HCT116 (cell line): Measurements from ENCODE around the gene FHOD1. TPM values are rescaled to one million over a fixed set of nuclear protein-coding genes. Genes with fewer than 3 reads are reported as not detected.

Source experiments
- ATAC-seq: fragments of 200-7000 bp; cut with Tn5 transposase; 2 replicates; pipeline ENCODE4 v1.9.1; 2020; ENCODE audit warnings: mild to moderate bottlenecking, moderate library complexity
- BruUV-seq: library from RNA; stranded (reverse); fragments of 400-500 nt; replicated peaks from 2 replicates; lab custom pipeline; 2021; lab: Mats Ljungman, UMichigan
- CTCF ChIA-PET: fragments of 300-600 bp; sonication (Branson Sonifier 250); formaldehyde crosslinking; loops from one replicate; lab custom pipeline; 2021; ENCODE audit warnings: antibody characterized with exemption; lab: Charles Lee
- POLR2A ChIA-PET: fragments of 300-600, 350-600 bp; sonication (Branson Sonifier 250); formaldehyde crosslinking; loops from one replicate; lab custom pipeline; 2021; ENCODE audit warnings: antibody characterized with exemption; lab: Charles Lee
- RAD21 ChIA-PET, 2 experiments: fragments of 300-600 bp; sonication (Branson Sonifier 250); formaldehyde crosslinking; loops; one replicate each; lab custom pipeline; 2023; ENCODE audit warnings: low total read pairs in 2 of 2; ENCODE audit not compliant: uncharacterized antibody in 2 of 2, unreplicated experiment in 2 of 2, low non-redundant PET in 1 of 2; lab: Charles Lee
- DNase-seq: peaks from one replicate; pipeline ENCODE4 v3.0.0-alpha.2; 2010; ENCODE audit warnings: low read depth, low spot score
- H2AFZ ChIP-seq: fragments of 200-600 bp; shearing (Covaris generic), sonication (generic); 2 replicates; pipeline ENCODE4 v1.6.1; 2017; ENCODE audit warnings: low read depth, mixed run types, mixed read lengths, antibody characterized with exemption, low read length; ENCODE audit not compliant: poor library complexity, severe bottlenecking
- H3K27ac ChIP-seq: 2 replicates; pipeline ENCODE4 v1.5.1; 2012; ENCODE audit warnings: low read depth, low read length
- H3K27me3 ChIP-seq: fragments of 200-600 bp; sonication (generic); 2 replicates; pipeline ENCODE4 v1.6.1; 2016; ENCODE audit warnings: mixed run types, low read length, mixed read lengths; ENCODE audit not compliant: insufficient read depth
- H3K36me3 ChIP-seq, 2 experiments: fragments of 200-500 bp in 1 of 2; fragments of 200-600 bp in 1 of 2; sonication (Bioruptor generic) in 1 of 2; sonication (generic) in 1 of 2; 2 replicates each; pipeline versions ENCODE4 v1.5.1 to v1.6.1; 2014 to 2016; ENCODE audit warnings: low read length in 2 of 2, inconsistent platforms in 1 of 2, mixed read lengths in 1 of 2, mixed run types in 1 of 2; ENCODE audit not compliant: insufficient read depth in 2 of 2, control insufficient read depth in 1 of 2
- H3K4me1 ChIP-seq, 2 experiments: fragments of 200-600 bp in 1 of 2; sonication (generic) in 1 of 2; 2 replicates each; pipeline versions ENCODE4 v1.5.1 to v1.6.1; 2012 to 2017; ENCODE audit warnings: low read length in 2 of 2, inconsistent platforms in 1 of 2, mild to moderate bottlenecking in 1 of 2, mixed read lengths in 1 of 2, mixed run types in 1 of 2, moderate library complexity in 1 of 2; ENCODE audit not compliant: insufficient read depth in 2 of 2, control insufficient read depth in 1 of 2
- H3K4me2 ChIP-seq: fragments of 200-600 bp; sonication (generic); 2 replicates; pipeline ENCODE4 v1.6.1; 2017; ENCODE audit warnings: mixed run types, low read length, mixed read lengths
- H3K4me3 ChIP-seq, 2 experiments: fragments of 200-600 bp in 1 of 2; sonication (generic) in 1 of 2; replicated peaks in 1 of 2; 2 replicates each; pipeline ENCODE4 v1.5.1; 2011 to 2016; ENCODE audit warnings: low read length in 2 of 2, control low read depth in 1 of 2, low read depth in 1 of 2, mild to moderate bottlenecking in 1 of 2, mixed read lengths in 1 of 2, mixed run types in 1 of 2
- H3K79me2 ChIP-seq: fragments of 200-600 bp; sonication (generic); 2 replicates; pipeline ENCODE4 v1.6.1; 2017; ENCODE audit warnings: mild to moderate bottlenecking, mixed run types, low read length, moderate library complexity, mixed read lengths; ENCODE audit not compliant: insufficient read depth
- H3K9ac ChIP-seq: fragments of 200-600 bp; sonication (generic); 2 replicates; pipeline ENCODE4 v1.6.1; 2016; ENCODE audit warnings: low read length, mixed read lengths
- H3K9me2 ChIP-seq: fragments of 200-600 bp; sonication (generic), shearing (Covaris generic); 2 replicates; pipeline ENCODE4 v1.6.1; 2017; ENCODE audit warnings: mixed run types, mild to moderate bottlenecking, moderate library complexity; ENCODE audit not compliant: insufficient read depth
- H3K9me3 ChIP-seq, 2 experiments: fragments of 200-500 bp in 1 of 2; fragments of 200-600 bp in 1 of 2; sonication (Bioruptor generic) in 1 of 2; sonication (generic) in 1 of 2; 2 replicates each; pipeline ENCODE4 v1.6.1; 2014 to 2017; ENCODE audit warnings: low read length in 2 of 2, mixed read lengths in 2 of 2, inconsistent platforms in 1 of 2, low read depth in 1 of 2, mild to moderate bottlenecking in 1 of 2, mixed run types in 1 of 2, moderate library complexity in 1 of 2; ENCODE audit not compliant: control insufficient read depth in 1 of 2, insufficient read depth in 1 of 2
- H4K20me1 ChIP-seq: fragments of 200-600 bp; sonication (generic), shearing (Covaris generic); 2 replicates; pipeline ENCODE4 v1.6.1; 2017; ENCODE audit warnings: mixed run types, mild to moderate bottlenecking, moderate library complexity; ENCODE audit not compliant: insufficient read depth
- ATF3 ChIP-seq: IDR thresholded peaks from 2 replicates; pipeline ENCODE4 v1.6.1; 2012
- CBX3 ChIP-seq: IDR thresholded peaks from 2 replicates; pipeline ENCODE4 v1.6.1; 2012; ENCODE audit warnings: low read depth
- CEBPB ChIP-seq: IDR thresholded peaks from 2 replicates; pipeline ENCODE4 v1.6.1; 2012; ENCODE audit warnings: low read depth
- CTCF ChIP-seq, 3 experiments: fragments of 200-600 bp in 1 of 3; sonication (generic) in 1 of 3; IDR thresholded peaks in 2 of 3; conservative IDR thresholded peaks in 1 of 3; 2 replicates each; pipeline ENCODE4 v1.5.1; 2012 to 2017; ENCODE audit warnings: low read depth in 2 of 3, low read length in 2 of 3, antibody characterized with exemption in 1 of 3, borderline replicate concordance in 1 of 3, control low read depth in 1 of 3, mild to moderate bottlenecking in 1 of 3, mixed read lengths in 1 of 3, mixed run types in 1 of 3, moderate library complexity in 1 of 3; ENCODE audit not compliant: insufficient read depth in 1 of 3
- EGR1 ChIP-seq: IDR thresholded peaks from 2 replicates; pipeline ENCODE4 v1.6.1; 2012; ENCODE audit warnings: low read depth
- EZH2 ChIP-seq: fragments of 200-600 bp; sonication (generic); IDR thresholded peaks from 2 replicates; pipeline ENCODE4 v1.6.1; 2017; ENCODE audit warnings: antibody characterized with exemption, mixed run types
- EZH2phosphoT487 ChIP-seq: fragments of 200-600 bp; IDR thresholded peaks from 2 replicates; pipeline ENCODE4 v1.6.1; 2018; ENCODE audit warnings: antibody characterized with exemption, borderline replicate concordance
- JUND ChIP-seq: IDR thresholded peaks from 2 replicates; pipeline ENCODE4 v1.6.1; 2012
- POLR2A ChIP-seq: IDR thresholded peaks from 2 replicates; pipeline ENCODE4 v1.7.0; 2011; ENCODE audit warnings: borderline replicate concordance; ENCODE audit not compliant: insufficient read depth, insufficient read length; ENCODE audit errors: extremely low read depth
- POLR2AphosphoS5 ChIP-seq: IDR thresholded peaks from 2 replicates; pipeline ENCODE4 v1.6.1; 2011; ENCODE audit warnings: mild to moderate bottlenecking, low read depth, low read length, moderate library complexity
- RAD21 ChIP-seq: IDR thresholded peaks from 2 replicates; pipeline ENCODE4 v1.6.1; 2012; ENCODE audit warnings: low read depth, mild to moderate bottlenecking
- YY1 ChIP-seq: IDR thresholded peaks from 2 replicates; pipeline ENCODE4 v1.6.1; 2011; ENCODE audit warnings: low read length, low read depth, moderate library complexity, mild to moderate bottlenecking; ENCODE audit not compliant: insufficient replicate concordance; ENCODE audit errors: extremely low read depth
- ZFX ChIP-seq: fragments of 450-650 bp; IDR thresholded peaks from 2 replicates; pipeline ENCODE4 v1.6.1; 2017
- ZNF274 ChIP-seq: fragments of 200-500 bp; sonication (Bioruptor generic); IDR thresholded peaks from 2 replicates; pipeline ENCODE4 v1.6.1; 2014; ENCODE audit warnings: mild to moderate bottlenecking, low read depth, low read length, inconsistent platforms
- intact Hi-C: fragments of 100-400 bp; cut with micrococcal nuclease; formaldehyde crosslinking; loops from 2 replicates; pipeline ENCODE4 v1.10.0; 2022
- total RNA-seq: library from RNA; stranded (reverse); gene quantifications from one replicate; pipeline ENCODE4 v1.2.1, GENCODE V29; 2021; ENCODE audit not compliant: unreplicated experiment
- TF ChIP-seq, protein P1 (sequence below): IDR thresholded peaks from 2 replicates; pipeline ENCODE4 v1.6.1; 2011; ENCODE audit warnings: mild to moderate bottlenecking, low read length, moderate library complexity; ENCODE audit not compliant: insufficient replicate concordance; ENCODE audit errors: extremely low read depth

The FHOD1 gene
- total RNA-seq, 1 experiment from 2014 or later = 69.2 TPM

DNA sequence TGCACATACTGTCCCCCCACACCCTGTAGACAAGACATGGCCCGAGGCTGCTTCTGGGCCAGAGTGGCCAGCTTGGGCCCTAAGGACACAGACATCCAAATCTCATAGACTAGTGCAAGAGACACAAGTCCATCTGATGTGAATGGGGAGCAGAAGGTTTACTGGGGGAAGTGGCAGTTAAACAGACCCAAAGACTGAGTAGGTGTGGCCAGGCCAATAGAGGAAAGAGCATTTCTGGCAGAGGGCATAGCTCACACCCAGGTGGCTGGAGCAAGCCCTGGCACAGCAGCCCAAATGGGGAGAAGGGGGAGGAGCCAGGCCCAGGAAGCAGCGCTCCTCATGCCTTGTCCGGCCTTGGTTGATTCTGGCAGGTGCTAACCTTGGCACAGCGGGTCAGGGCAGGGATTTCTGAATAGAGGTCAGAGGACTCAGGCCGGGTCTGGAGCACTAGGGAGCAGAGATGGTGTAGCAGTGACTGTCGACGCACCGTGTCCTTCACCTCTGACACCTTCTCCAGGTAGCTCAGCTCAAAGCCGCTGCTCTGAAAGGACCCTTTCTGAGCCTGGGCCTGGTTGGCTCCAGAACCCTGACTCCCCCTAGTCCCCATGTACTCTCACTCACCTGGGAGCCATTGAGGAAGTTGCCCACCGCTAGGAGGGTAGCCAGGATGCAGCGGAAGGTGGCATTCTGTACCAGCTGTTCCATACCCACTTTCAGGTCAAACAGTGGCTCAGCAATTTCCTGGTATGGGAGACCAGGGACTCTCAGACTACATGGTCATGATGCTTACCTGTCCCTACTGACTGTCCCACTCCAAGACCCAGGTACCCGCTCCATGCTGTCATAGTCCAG is 16.2 kb downstream of the FHOD1 start:
- no peak for DNase-seq
- no peak overlapping the region for H3K4me3 ChIP-seq
- BruUV-seq = no TSS peak
- intact Hi-C loops = no loop called here
- ChIA-PET CTCF (no interaction called here), POLR2A (interaction anchor here (1.0 kb wide), 1 partner anchor 15 kb away, joined by 3 read pairs; no protein-coding TSS in a partner anchor), RAD21 (no interaction called here)
- no peaks in the 10 kb centered on the region for H4K20me1 ChIP-seq
- no peak for TF ChIP-seq POLR2AphosphoS5
- TF ChIP-seq RAD21 = no peak
- no peak for TF ChIP-seq EGR1
- TF ChIP-seq, protein P1, sequence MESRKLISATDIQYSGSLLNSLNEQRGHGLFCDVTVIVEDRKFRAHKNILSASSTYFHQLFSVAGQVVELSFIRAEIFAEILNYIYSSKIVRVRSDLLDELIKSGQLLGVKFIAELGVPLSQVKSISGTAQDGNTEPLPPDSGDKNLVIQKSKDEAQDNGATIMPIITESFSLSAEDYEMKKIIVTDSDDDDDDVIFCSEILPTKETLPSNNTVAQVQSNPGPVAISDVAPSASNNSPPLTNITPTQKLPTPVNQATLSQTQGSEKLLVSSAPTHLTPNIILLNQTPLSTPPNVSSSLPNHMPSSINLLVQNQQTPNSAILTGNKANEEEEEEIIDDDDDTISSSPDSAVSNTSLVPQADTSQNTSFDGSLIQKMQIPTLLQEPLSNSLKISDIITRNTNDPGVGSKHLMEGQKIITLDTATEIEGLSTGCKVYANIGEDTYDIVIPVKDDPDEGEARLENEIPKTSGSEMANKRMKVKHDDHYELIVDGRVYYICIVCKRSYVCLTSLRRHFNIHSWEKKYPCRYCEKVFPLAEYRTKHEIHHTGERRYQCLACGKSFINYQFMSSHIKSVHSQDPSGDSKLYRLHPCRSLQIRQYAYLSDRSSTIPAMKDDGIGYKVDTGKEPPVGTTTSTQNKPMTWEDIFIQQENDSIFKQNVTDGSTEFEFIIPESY = no peak
- no peak for TF ChIP-seq JUND
- no peak for TF ChIP-seq ZFX
- no peak for TF ChIP-seq CBX3
- TF ChIP-seq ATF3 = no peak
- no peak for TF ChIP-seq POLR2A
- no peak for TF ChIP-seq EZH2phosphoT487
- TF ChIP-seq ZNF274 = no peak
- TF ChIP-seq EZH2 = no peak
- no peak for TF ChIP-seq CEBPB
- TF ChIP-seq CTCF (IDR thresholded peaks at IDR 0.05 in 2 of 3, conservative IDR thresholded peaks at IDR 0.05 in 1 of 3; ENCODE audit: borderline replicate concordance in 1 of 3, insufficient read depth in 1 of 3, low read depth in 2 of 3, low read length in 2 of 3) = no peak
- no peak for TF ChIP-seq YY1
- peaks cover 25% of the 10 kb centered on the region for H3K79me2 ChIP-seq
- no peaks in the 10 kb centered on the region for H3K9me2 ChIP-seq
- H3K27me3 ChIP-seq = no peaks in the 10 kb centered on the region
- no peak overlapping the region for H2AFZ ChIP-seq
- peaks cover 6 to 18% of the 10 kb centered on the region in 2 experiments; a peak in 3 of 4 replicates for H3K4me1 ChIP-seq
- H3K9ac ChIP-seq = no peak overlapping the region
- H3K4me2 ChIP-seq = no peak overlapping the region
- H3K9me3 ChIP-seq = no peaks in the 10 kb centered on the region
- peaks cover 29 to 54% of the 10 kb centered on the region in 2 experiments for H3K36me3 ChIP-seq
- no peak for ATAC-seq
- H3K27ac ChIP-seq = no peak overlapping the region
